H1 (cell line): ENCODE measurements around the gene GPR171. TPM values are rescaled to one million over a fixed set of nuclear protein-coding genes. Genes with fewer than 3 reads are reported as not detected.

Experiments
- BACH1 ChIP-seq: IDR thresholded peaks from 2 replicates; pipeline ENCODE4 v1.6.1; 2012; ENCODE audit warnings: low read length, improper control_type of control experiment
- E2F6 ChIP-seq: IDR thresholded peaks from 2 replicates; pipeline ENCODE4 v1.6.1; 2012; ENCODE audit warnings: inconsistent platforms
- HDAC6 ChIP-seq: IDR thresholded peaks from one replicate; pipeline ENCODE4 v1.7.1; 2012; ENCODE audit warnings: low read depth, mild to moderate bottlenecking, inconsistent platforms, low read length, moderate library complexity
- KDM5A ChIP-seq: fragments of 200-600 bp; IDR thresholded peaks from 2 replicates; pipeline ENCODE4 v1.7.1; 2012; ENCODE audit warnings: mild to moderate bottlenecking, low read length, inconsistent platforms, mixed read lengths
- POLR2A ChIP-seq, 2 experiments: IDR thresholded peaks; 1 replicate in 1 of 2; 2 replicates in 1 of 2; pipeline ENCODE4 v1.6.1; 2011; ENCODE audit warnings: low read depth in 2 of 2, low read length in 2 of 2, mild to moderate bottlenecking in 2 of 2; ENCODE audit errors: control extremely low read depth in 1 of 2
- RBBP5 ChIP-seq: IDR thresholded peaks from 2 replicates; pipeline ENCODE4 v1.7.1; 2012; ENCODE audit warnings: low read depth, mild to moderate bottlenecking, inconsistent platforms, low read length, moderate library complexity, borderline replicate concordance
- RXRA ChIP-seq: IDR thresholded peaks from 2 replicates; pipeline ENCODE4 v1.6.1; 2011; ENCODE audit warnings: low read depth, mild to moderate bottlenecking, low read length, moderate library complexity; ENCODE audit not compliant: insufficient read depth
- SP4 ChIP-seq: IDR thresholded peaks from 2 replicates; pipeline ENCODE4 v1.6.1; 2012; ENCODE audit warnings: low read length, inconsistent platforms
- TEAD4 ChIP-seq: IDR thresholded peaks from 2 replicates; pipeline ENCODE4 v1.6.1; 2012; ENCODE audit warnings: low read depth, low read length, inconsistent platforms, mixed read lengths
- polyA plus RNA-seq, 7 experiments: library from polyadenylated mRNA; depleted of rRNA in 3 of 7; stranded (reverse) in 5 of 7; unstranded in 2 of 7; fragments of >200 nt in 5 of 7; fragments of 200-250 nt in 2 of 7; gene quantifications; 1 replicate in 5 of 7; 2 replicates in 1 of 7; 4 replicates in 1 of 7; pipeline versions ENCODE4 v1.2.1 to v1.2.3, GENCODE V29; 2011 to 2013; ENCODE audit warnings: missing spikeins in 2 of 7, mixed read lengths in 2 of 7
- total RNA-seq: library from RNA; stranded (reverse); fragmentation: NEBNext Ultra II Directional; extraction: Animal tissue kit (Norgen Biotek cat#: 25700); gene quantifications from 2 replicates; pipeline ENCODE4 v1.2.1, GENCODE V29; 2021
- TF ChIP-seq, protein P1 (sequence below): fragments of 300-600 bp; sonication (generic); IDR thresholded peaks from 2 replicates; pipeline ENCODE4 v1.7.1; 2012; ENCODE audit warnings: low read length, moderate library complexity, mild to moderate bottlenecking, inconsistent platforms; ENCODE audit not compliant: insufficient replicate concordance

Gene GPR171
- total and polyA plus RNA-seq, 2 of the 8 experiments (the other 6 are each of a cell fraction or from before 2014, with no cell fraction given) = not detected

- TF ChIP-seq, protein P1, sequence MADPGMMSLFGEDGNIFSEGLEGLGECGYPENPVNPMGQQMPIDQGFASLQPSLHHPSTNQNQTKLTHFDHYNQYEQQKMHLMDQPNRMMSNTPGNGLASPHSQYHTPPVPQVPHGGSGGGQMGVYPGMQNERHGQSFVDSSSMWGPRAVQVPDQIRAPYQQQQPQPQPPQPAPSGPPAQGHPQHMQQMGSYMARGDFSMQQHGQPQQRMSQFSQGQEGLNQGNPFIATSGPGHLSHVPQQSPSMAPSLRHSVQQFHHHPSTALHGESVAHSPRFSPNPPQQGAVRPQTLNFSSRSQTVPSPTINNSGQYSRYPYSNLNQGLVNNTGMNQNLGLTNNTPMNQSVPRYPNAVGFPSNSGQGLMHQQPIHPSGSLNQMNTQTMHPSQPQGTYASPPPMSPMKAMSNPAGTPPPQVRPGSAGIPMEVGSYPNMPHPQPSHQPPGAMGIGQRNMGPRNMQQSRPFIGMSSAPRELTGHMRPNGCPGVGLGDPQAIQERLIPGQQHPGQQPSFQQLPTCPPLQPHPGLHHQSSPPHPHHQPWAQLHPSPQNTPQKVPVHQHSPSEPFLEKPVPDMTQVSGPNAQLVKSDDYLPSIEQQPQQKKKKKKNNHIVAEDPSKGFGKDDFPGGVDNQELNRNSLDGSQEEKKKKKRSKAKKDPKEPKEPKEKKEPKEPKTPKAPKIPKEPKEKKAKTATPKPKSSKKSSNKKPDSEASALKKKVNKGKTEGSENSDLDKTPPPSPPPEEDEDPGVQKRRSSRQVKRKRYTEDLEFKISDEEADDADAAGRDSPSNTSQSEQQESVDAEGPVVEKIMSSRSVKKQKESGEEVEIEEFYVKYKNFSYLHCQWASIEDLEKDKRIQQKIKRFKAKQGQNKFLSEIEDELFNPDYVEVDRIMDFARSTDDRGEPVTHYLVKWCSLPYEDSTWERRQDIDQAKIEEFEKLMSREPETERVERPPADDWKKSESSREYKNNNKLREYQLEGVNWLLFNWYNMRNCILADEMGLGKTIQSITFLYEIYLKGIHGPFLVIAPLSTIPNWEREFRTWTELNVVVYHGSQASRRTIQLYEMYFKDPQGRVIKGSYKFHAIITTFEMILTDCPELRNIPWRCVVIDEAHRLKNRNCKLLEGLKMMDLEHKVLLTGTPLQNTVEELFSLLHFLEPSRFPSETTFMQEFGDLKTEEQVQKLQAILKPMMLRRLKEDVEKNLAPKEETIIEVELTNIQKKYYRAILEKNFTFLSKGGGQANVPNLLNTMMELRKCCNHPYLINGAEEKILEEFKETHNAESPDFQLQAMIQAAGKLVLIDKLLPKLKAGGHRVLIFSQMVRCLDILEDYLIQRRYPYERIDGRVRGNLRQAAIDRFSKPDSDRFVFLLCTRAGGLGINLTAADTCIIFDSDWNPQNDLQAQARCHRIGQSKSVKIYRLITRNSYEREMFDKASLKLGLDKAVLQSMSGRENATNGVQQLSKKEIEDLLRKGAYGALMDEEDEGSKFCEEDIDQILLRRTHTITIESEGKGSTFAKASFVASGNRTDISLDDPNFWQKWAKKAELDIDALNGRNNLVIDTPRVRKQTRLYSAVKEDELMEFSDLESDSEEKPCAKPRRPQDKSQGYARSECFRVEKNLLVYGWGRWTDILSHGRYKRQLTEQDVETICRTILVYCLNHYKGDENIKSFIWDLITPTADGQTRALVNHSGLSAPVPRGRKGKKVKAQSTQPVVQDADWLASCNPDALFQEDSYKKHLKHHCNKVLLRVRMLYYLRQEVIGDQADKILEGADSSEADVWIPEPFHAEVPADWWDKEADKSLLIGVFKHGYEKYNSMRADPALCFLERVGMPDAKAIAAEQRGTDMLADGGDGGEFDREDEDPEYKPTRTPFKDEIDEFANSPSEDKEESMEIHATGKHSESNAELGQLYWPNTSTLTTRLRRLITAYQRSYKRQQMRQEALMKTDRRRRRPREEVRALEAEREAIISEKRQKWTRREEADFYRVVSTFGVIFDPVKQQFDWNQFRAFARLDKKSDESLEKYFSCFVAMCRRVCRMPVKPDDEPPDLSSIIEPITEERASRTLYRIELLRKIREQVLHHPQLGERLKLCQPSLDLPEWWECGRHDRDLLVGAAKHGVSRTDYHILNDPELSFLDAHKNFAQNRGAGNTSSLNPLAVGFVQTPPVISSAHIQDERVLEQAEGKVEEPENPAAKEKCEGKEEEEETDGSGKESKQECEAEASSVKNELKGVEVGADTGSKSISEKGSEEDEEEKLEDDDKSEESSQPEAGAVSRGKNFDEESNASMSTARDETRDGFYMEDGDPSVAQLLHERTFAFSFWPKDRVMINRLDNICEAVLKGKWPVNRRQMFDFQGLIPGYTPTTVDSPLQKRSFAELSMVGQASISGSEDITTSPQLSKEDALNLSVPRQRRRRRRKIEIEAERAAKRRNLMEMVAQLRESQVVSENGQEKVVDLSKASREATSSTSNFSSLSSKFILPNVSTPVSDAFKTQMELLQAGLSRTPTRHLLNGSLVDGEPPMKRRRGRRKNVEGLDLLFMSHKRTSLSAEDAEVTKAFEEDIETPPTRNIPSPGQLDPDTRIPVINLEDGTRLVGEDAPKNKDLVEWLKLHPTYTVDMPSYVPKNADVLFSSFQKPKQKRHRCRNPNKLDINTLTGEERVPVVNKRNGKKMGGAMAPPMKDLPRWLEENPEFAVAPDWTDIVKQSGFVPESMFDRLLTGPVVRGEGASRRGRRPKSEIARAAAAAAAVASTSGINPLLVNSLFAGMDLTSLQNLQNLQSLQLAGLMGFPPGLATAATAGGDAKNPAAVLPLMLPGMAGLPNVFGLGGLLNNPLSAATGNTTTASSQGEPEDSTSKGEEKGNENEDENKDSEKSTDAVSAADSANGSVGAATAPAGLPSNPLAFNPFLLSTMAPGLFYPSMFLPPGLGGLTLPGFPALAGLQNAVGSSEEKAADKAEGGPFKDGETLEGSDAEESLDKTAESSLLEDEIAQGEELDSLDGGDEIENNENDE = no peak
- no peak for TF ChIP-seq KDM5A
- no peak for TF ChIP-seq HDAC6
- no peak for TF ChIP-seq TEAD4
- no peak for TF ChIP-seq E2F6
- no peak for TF ChIP-seq POLR2A (IDR thresholded peaks at IDR 0.05; ENCODE audit: control extremely low read depth in 1 of 2, low read depth in 2 of 2, low read length in 2 of 2)
- TF ChIP-seq RXRA = no peak
- TF ChIP-seq SP4 = no peak
- TF ChIP-seq BACH1 = no peak
- TF ChIP-seq RBBP5 = no peak
- TF ChIP-seq, all 59 proteins: peak for 0
Measured at GRCh38 chr3:151234825-151235224, 31.8 kb upstream of the GPR171 start (continued).
